SU-DHL-6 (cell line): ENCODE results near the gene DNAJC9.

Experiments
- CTCF ChIP-seq: fragments of 200-600 bp; sonication (generic); IDR thresholded peaks from one replicate; pipeline ENCODE4 v1.5.1; 2017; ENCODE audit warnings: antibody characterized with exemption, mild to moderate bottlenecking, low read length, moderate library complexity; ENCODE audit not compliant: insufficient read depth, poor library complexity, severe bottlenecking
- EZH2phosphoT487 ChIP-seq: fragments of 200-600 bp; sonication (generic), shearing (Covaris generic); conservative IDR thresholded peaks from 2 replicates; pipeline ENCODE4 v1.6.1; 2018; ENCODE audit warnings: mild to moderate bottlenecking, antibody characterized with exemption, low read length, moderate library complexity, mixed read lengths

- no peak for TF ChIP-seq CTCF
- TF ChIP-seq EZH2phosphoT487 = no peak
Measured at GRCh38 chr10:73251683-73252444, 4.8 kb upstream of the DNAJC9 start.
